D341Med (cell line): ENCODE results near the gene BOK.
A peak's percentile ranks its signal among the peaks of the same experiment; 100 is the strongest.

Experiments
- DNase-seq: peaks from one replicate; pipeline ENCODE4 v3.0.0; 2012; ENCODE audit warnings: low spot score

Gene BOK

GRCh38 chr2:241539616-241540374, 18.8 kb upstream of the BOK start:
- no peak for DNase-seq

- DNase-seq = no peak
Observed at GRCh38 chr2:241540401-241540770, 18.2 kb upstream of the BOK start.

- DNase-seq = peak; percentile 88
Observed at GRCh38 chr2:241540771-241541561, 17.6 kb upstream of the BOK start.

GRCh38 chr2:241541564-241542277, 16.8 kb upstream of the BOK start:
- no peak for DNase-seq

GRCh38 chr2:241542278-241542605, 16.3 kb upstream of the BOK start:
- DNase-seq = no peak

- no peak for DNase-seq
Observed at GRCh38 chr2:241545106-241545505, 13.4 kb upstream of the BOK start.

- DNase-seq = no peak
Observed at GRCh38 chr2:241545523-241546473, 12.7 kb upstream of the BOK start.

- peak; percentile 15 for DNase-seq
Observed at GRCh38 chr2:241546771-241547498, 11.6 kb upstream of the BOK start.

GRCh38 chr2:241547781-241548450, 10.6 kb upstream of the BOK start:
- peak; percentile 12 for DNase-seq

- DNase-seq = no peak
Observed at GRCh38 chr2:241548451-241548835, 10.1 kb upstream of the BOK start.

- peak; percentile 19 for DNase-seq
Observed at GRCh38 chr2:241550616-241551580, 7.6 kb upstream of the BOK start.

GRCh38 chr2:241551599-241551997, 6.9 kb upstream of the BOK start:
- peak; percentile 13 for DNase-seq

- no peak for DNase-seq
Observed at GRCh38 chr2:241551998-241552737, 6.4 kb upstream of the BOK start.

- no peak for DNase-seq
Observed at GRCh38 chr2:241553512-241553830, 5.1 kb upstream of the BOK start.

GRCh38 chr2:241553981-241554380, 4.6 kb upstream of the BOK start:
- DNase-seq = no peak

- no peak for DNase-seq
Observed at GRCh38 chr2:241554610-241555322, 3.8 kb upstream of the BOK start.

- DNase-seq = no peak
Observed at GRCh38 chr2:241555711-241556110, 2.8 kb upstream of the BOK start.

- no peak for DNase-seq
Observed at GRCh38 chr2:241556746-241557145, 1.8 kb upstream of the BOK start.
